ENCODE measurements around the gene STX1B.

Gene STX1B

GRCh38 chr16:30974348-30974747 lies 36.1 kb downstream of the STX1B start:
- TF ChIP-seq EZH2 (IDR thresholded peaks at IDR 0.05; ENCODE audit: borderline replicate concordance, low read length), result no peak
- no peak for TF ChIP-seq CTCF (IDR thresholded peaks at IDR 0.05; ENCODE audit: low read length)
- Histone ChIP-seq H3K27ac (ENCODE audit: low read depth, low read length, poor library complexity, severe bottlenecking) (no peak overlapping the region), H3K79me2 (ENCODE audit: insufficient read depth, low read length) (no peaks in the 10 kb centered on the region), H3K27me3 (ENCODE audit: insufficient read depth, low read length) (no peaks in the 10 kb centered on the region), H3K9me2 (ENCODE audit: low read depth, low read length) (no peaks in the 10 kb centered on the region), H2AFZ (ENCODE audit: low read length) (no peak overlapping the region), H3F3A (ENCODE audit: insufficient read depth, low read length) (no peaks in the 10 kb centered on the region), H4K20me1 (ENCODE audit: insufficient read depth, low read length) (no peaks in the 10 kb centered on the region), H3K36me3 (ENCODE audit: insufficient read depth, low read length) (peaks cover 91% of the 10 kb centered on the region), H3K9ac (ENCODE audit: low read length) (no peak overlapping the region), H3K4me1 (ENCODE audit: insufficient read depth, low read length, severe bottlenecking) (no peaks in the 10 kb centered on the region), H3K4me3 (ENCODE audit: low read depth, low read length, poor library complexity, severe bottlenecking) (no peak overlapping the region), H3K9me3 (ENCODE audit: low read length) (no peaks in the 10 kb centered on the region), H3K4me2 (ENCODE audit: low read length) (no peak overlapping the region)

GRCh38 chr16:30972872-30973271 lies 37.6 kb downstream of the STX1B start:
- no peaks in the 10 kb centered on the region for H3F3A ChIP-seq (ENCODE audit: insufficient read depth, low read length)
- H3K27ac ChIP-seq (ENCODE audit: low read depth, low read length, poor library complexity, severe bottlenecking), result no peak overlapping the region
- no peaks in the 10 kb centered on the region for H3K27me3 ChIP-seq (ENCODE audit: insufficient read depth, low read length)
- H3K9me3 ChIP-seq (ENCODE audit: low read length), result no peaks in the 10 kb centered on the region
- H3K4me3 ChIP-seq (ENCODE audit: low read depth, low read length, poor library complexity, severe bottlenecking), result no peak overlapping the region
- H3K9me2 ChIP-seq (ENCODE audit: low read depth, low read length), result no peaks in the 10 kb centered on the region
- H3K4me1 ChIP-seq (ENCODE audit: insufficient read depth, low read length, severe bottlenecking), result no peaks in the 10 kb centered on the region
- H4K20me1 ChIP-seq (ENCODE audit: insufficient read depth, low read length), result no peaks in the 10 kb centered on the region
- peaks cover 87% of the 10 kb centered on the region for H3K36me3 ChIP-seq (ENCODE audit: insufficient read depth, low read length)
- no peaks in the 10 kb centered on the region for H3K79me2 ChIP-seq (ENCODE audit: insufficient read depth, low read length)
- no peak overlapping the region for H3K9ac ChIP-seq (ENCODE audit: low read length)
- no peak overlapping the region for H3K4me2 ChIP-seq (ENCODE audit: low read length)
- TF ChIP-seq CTCF (IDR thresholded peaks at IDR 0.05; ENCODE audit: low read length) (no peak), EZH2 (IDR thresholded peaks at IDR 0.05; ENCODE audit: borderline replicate concordance, low read length) (no peak)
- no peak overlapping the region for H2AFZ ChIP-seq (ENCODE audit: low read length)

- no peak overlapping the region for H2AFZ ChIP-seq (ENCODE audit: low read length)
- H4K20me1 ChIP-seq (ENCODE audit: insufficient read depth, low read length), result no peaks in the 10 kb centered on the region
- no peak overlapping the region for H3K27ac ChIP-seq (ENCODE audit: low read depth, low read length, poor library complexity, severe bottlenecking)
- no peaks in the 10 kb centered on the region for H3K9me3 ChIP-seq (ENCODE audit: low read length)
- no peaks in the 10 kb centered on the region for H3K79me2 ChIP-seq (ENCODE audit: insufficient read depth, low read length)
- no peaks in the 10 kb centered on the region for H3K27me3 ChIP-seq (ENCODE audit: insufficient read depth, low read length)
- H3K4me2 ChIP-seq (ENCODE audit: low read length), result no peak overlapping the region
- no peaks in the 10 kb centered on the region for H3K9me2 ChIP-seq (ENCODE audit: low read depth, low read length)
- no peak for TF ChIP-seq CTCF (IDR thresholded peaks at IDR 0.05; ENCODE audit: low read length)
- no peak for TF ChIP-seq EZH2 (IDR thresholded peaks at IDR 0.05; ENCODE audit: borderline replicate concordance, low read length)
- H3F3A ChIP-seq (ENCODE audit: insufficient read depth, low read length), result no peaks in the 10 kb centered on the region
- peaks cover 85% of the 10 kb centered on the region for H3K36me3 ChIP-seq (ENCODE audit: insufficient read depth, low read length)
- no peak overlapping the region for H3K9ac ChIP-seq (ENCODE audit: low read length)
- H3K4me3 ChIP-seq (ENCODE audit: low read depth, low read length, poor library complexity, severe bottlenecking), result no peak overlapping the region
- no peaks in the 10 kb centered on the region for H3K4me1 ChIP-seq (ENCODE audit: insufficient read depth, low read length, severe bottlenecking)
Measured at GRCh38 chr16:30971298-30971697, 39.1 kb downstream of the STX1B start.
